K562 (cell line): Measurements from ENCODE around the gene RSU1. TPM values are rescaled to one million over a fixed set of nuclear protein-coding genes. Genes with fewer than 3 reads are reported as not detected.

Experiments
- ATAC-seq: fragments of 200-7000 bp; cut with Tn5 transposase; 3 replicates; pipeline ENCODE4 v1.9.1; 2020; ENCODE audit warnings: moderate library complexity
- BruUV-seq: library from RNA; stranded (reverse); fragments of 400-500 nt; replicated peaks from 2 replicates; lab custom pipeline; 2021; lab: Mats Ljungman, UMichigan
- CTCF ChIA-PET: fragments of 300-600 bp; formaldehyde crosslinking; extraction: SDS; loops from one replicate; lab custom pipeline; 2021; ENCODE audit warnings: low intra/inter-chr PET ratio; lab: Yijun Ruan, JAX
- POLR2A ChIA-PET: fragments of 300-600, 350-650 bp; sonication (Branson Sonifier 250); formaldehyde crosslinking; extraction: SDS; loops from one replicate; lab custom pipeline; 2021; ENCODE audit warnings: antibody characterized with exemption, inconsistent platforms; lab: Yijun Ruan, JAX
- DNase-seq, 4 experiments: peaks; one replicate each; pipeline versions ENCODE4 v3.0.0 to v3.0.0-alpha.2; 2011 to 2018; ENCODE audit warnings: low spot score in 3 of 4, mixed read lengths in 3 of 4; ENCODE audit errors: extremely low read depth in 1 of 4
- FAIRE-seq: peaks from 2 replicates; lab custom pipeline; 2011; peaks lifted over from hg19 to GRCh38; lab: Jason Lieb, UNC
- H2AFZ ChIP-seq: 2 replicates; pipeline ENCODE4 v1.6.0; 2011; ENCODE audit warnings: low read depth, low read length, control low read depth, inconsistent platforms
- H3K27ac ChIP-seq: fragments of 200-600 bp; 3 replicates; pipeline ENCODE4 v1.8.0; 2011; ENCODE audit warnings: low read depth, mild to moderate bottlenecking, control low read depth, inconsistent platforms, low read length, moderate library complexity, mixed read lengths; ENCODE audit errors: extremely low read depth
- H3K27me3 ChIP-seq, 2 experiments: fragments of 300-600 bp in 1 of 2; 2 replicates in 1 of 2; 3 replicates in 1 of 2; pipeline versions ENCODE4 v1.6.0 to v1.8.0; 2011; ENCODE audit warnings: inconsistent platforms in 2 of 2, low read length in 2 of 2, mild to moderate bottlenecking in 1 of 2, mixed read lengths in 1 of 2, moderate library complexity in 1 of 2; ENCODE audit not compliant: control insufficient read depth in 2 of 2, insufficient read depth in 2 of 2
- H3K36me3 ChIP-seq: fragments of 300-600 bp; 3 replicates; pipeline ENCODE4 v1.8.0; 2011; ENCODE audit warnings: mild to moderate bottlenecking, low read length, inconsistent platforms; ENCODE audit not compliant: control insufficient read depth, insufficient read depth
- H3K4me1 ChIP-seq, 2 experiments: fragments of 200-600 bp in 1 of 2; replicated peaks in 1 of 2; 2 replicates in 1 of 2; 3 replicates in 1 of 2; pipeline versions ENCODE4 v1.5.1 to v1.8.0; 2011; ENCODE audit warnings: inconsistent platforms in 2 of 2, low read length in 2 of 2, mild to moderate bottlenecking in 1 of 2, mixed read lengths in 1 of 2, moderate library complexity in 1 of 2; ENCODE audit not compliant: control insufficient read depth in 2 of 2, insufficient read depth in 2 of 2
- H3K4me2 ChIP-seq: 2 replicates; pipeline ENCODE4 v1.6.1; 2011; ENCODE audit warnings: low read length, control low read depth, inconsistent platforms, mixed read lengths; ENCODE audit not compliant: insufficient read depth
- H3K4me3 ChIP-seq: fragments of 200-600 bp; sonication (generic), shearing (Covaris generic); 2 replicates; pipeline ENCODE4 v1.5.1; 2016; ENCODE audit warnings: control low read depth, inconsistent platforms
- H3K79me2 ChIP-seq: fragments of 200-600 bp; 3 replicates; pipeline ENCODE4 v1.8.0; 2011; ENCODE audit warnings: low read length, inconsistent platforms; ENCODE audit not compliant: control insufficient read depth, insufficient read depth
- H3K9ac ChIP-seq, 2 experiments: 2 replicates each; pipeline versions ENCODE4 v1.6.0 to v1.6.1; 2011; ENCODE audit warnings: low read depth in 2 of 2, low read length in 2 of 2, control low read depth in 1 of 2, inconsistent platforms in 1 of 2, mild to moderate bottlenecking in 1 of 2, mixed read lengths in 1 of 2; ENCODE audit not compliant: insufficient read depth in 1 of 2
- H3K9me1 ChIP-seq: one replicate; pipeline ENCODE4 v1.6.0; 2011; ENCODE audit warnings: inconsistent platforms, mild to moderate bottlenecking, low read length, moderate library complexity; ENCODE audit not compliant: control insufficient read depth, insufficient read depth
- H3K9me3 ChIP-seq: replicated peaks from 2 replicates; pipeline ENCODE4 v1.5.1; 2011; ENCODE audit warnings: low read depth, low read length, inconsistent platforms; ENCODE audit not compliant: control insufficient read depth, insufficient read depth
- H4K20me1 ChIP-seq: replicated peaks from 2 replicates; pipeline ENCODE4 v1.6.1; 2011; ENCODE audit warnings: low read length, inconsistent platforms, mixed read lengths; ENCODE audit not compliant: control insufficient read depth, insufficient read depth
- BRCA1 ChIP-seq, 2 experiments: fragments of 450-650 bp in 1 of 2; sonication (generic) in 1 of 2; formaldehyde crosslinking in 1 of 2; IDR thresholded peaks; 2 replicates each; pipeline versions ENCODE4 v1.5.0 to v1.6.1; 2017 to 2020; ENCODE audit warnings: mild to moderate bottlenecking in 1 of 2, missing genetic modification reagents in 1 of 2
- DEAF1 ChIP-seq: fragments of 450-650 bp; formaldehyde crosslinking; IDR thresholded peaks from 2 replicates; pipeline ENCODE4 v1.4.0; 2020; ENCODE audit warnings: mild to moderate bottlenecking, moderate library complexity
- ETV1 ChIP-seq: fragments of 450-650 bp; conservative IDR thresholded peaks from 2 replicates; pipeline ENCODE4 v1.6.1; 2016; ENCODE audit warnings: missing genetic modification characterization, control low read depth, low read depth, missing compliant biosample characterization
- HIVEP1 ChIP-seq: fragments of 250-450 bp; sonication (Bioruptor Pico); IDR thresholded peaks from 2 replicates; pipeline ENCODE4 v1.4.0; 2020; ENCODE audit warnings: mild to moderate bottlenecking
- KDM2B ChIP-seq: fragments of 250-450 bp; sonication (Bioruptor Pico); IDR thresholded peaks from 2 replicates; pipeline ENCODE4 v1.8.0; 2021; ENCODE audit warnings: mild to moderate bottlenecking, moderate library complexity
- LEF1 ChIP-seq: fragments of 450-650 bp; IDR thresholded peaks from 2 replicates; pipeline ENCODE4 v1.6.1; 2016; ENCODE audit warnings: mild to moderate bottlenecking
- SETDB1 ChIP-seq: IDR thresholded peaks from one replicate; pipeline ENCODE4 v1.6.1; 2012; ENCODE audit warnings: low read length, control low read depth, inconsistent platforms
- SMARCA5 ChIP-seq: fragments of 450-650 bp; IDR thresholded peaks from 2 replicates; pipeline ENCODE4 v1.6.1; 2016
- TCF7L2 ChIP-seq: fragments of 150-350 bp; IDR thresholded peaks from 2 replicates; pipeline ENCODE4 v1.6.1; 2016; ENCODE audit warnings: low read depth, mild to moderate bottlenecking, low read length, moderate library complexity
- ZKSCAN8 ChIP-seq: fragments of 200-800 bp; sonication (Bioruptor generic); IDR thresholded peaks from 2 replicates; pipeline ENCODE4 v1.6.1; 2016; ENCODE audit warnings: missing genetic modification characterization, missing compliant biosample characterization
- WGBS: fragments of 100-300 bp; shearing (Covaris generic); methylation state at CpG from one replicate; pipeline ENCODE4 v1.1.6; 2016; ENCODE audit warnings: low coverage, mixed read lengths; ENCODE audit not compliant: insufficient coverage; ENCODE audit errors: missing lambda C conversion rate; 5-methylcytosine and 5-hydroxymethylcytosine counted together
- in situ Hi-C: fragments of 300-500 bp; cut with MboI; formaldehyde crosslinking; loops from 4 replicates; pipeline ENCODE4 v1.15.0; 2018; ENCODE audit warnings: inconsistent platforms, mixed read lengths
- intact Hi-C: fragments of 100-400 bp; cut with micrococcal nuclease; formaldehyde crosslinking; loops from 2 replicates; pipeline ENCODE4 v1.14.2; 2022
- polyA plus RNA-seq, 8 experiments: library from polyadenylated mRNA; depleted of rRNA in 4 of 8; stranded (reverse) in 5 of 8; unstranded in 3 of 8; fragments of >200 nt; fragmentation: Nextera tagmentation in 2 of 8; fragmentation: Illumina TruSeq in 1 of 8; extraction: Ambion mirVana in 2 of 8; extraction: Trizol in 1 of 8; gene quantifications; 2 replicates each; pipeline versions ENCODE4 v1.2.1 to v1.2.3, GENCODE V29; 2011 to 2014; ENCODE audit warnings: inconsistent platforms in 1 of 8, missing spikeins in 1 of 8
- total RNA-seq, 7 experiments: library from RNA; depleted of rRNA in 6 of 7; stranded (reverse); fragments of >200 nt in 6 of 7; fragmentation: Illumina TruSeq in 2 of 7; extraction: Trizol in 2 of 7; gene quantifications; 2 replicates each; pipeline versions ENCODE4 v1.2.1 to v1.2.3, GENCODE V29; 2011 to 2021; ENCODE audit warnings: low replicate concordance in 1 of 7

Gene RSU1
- total and polyA plus RNA-seq, 9 of the 15 experiments (the other 6 are each of a cell fraction or from before 2014, with no cell fraction given), result 18.8 to 67.3 (median 31.5) TPM

GRCh38 chr10:16732376-16732775, 84.8 kb downstream of the RSU1 start:
- no peak for FAIRE-seq
- in situ Hi-C loops, result no loop called here

GRCh38 chr10:16728266-16728665, 89.0 kb downstream of the RSU1 start:
- Histone ChIP-seq H3K4me1 (no peaks in the 10 kb centered on the region; a peak in 1 of 5 replicates), H3K79me2 (no peaks in the 10 kb centered on the region), H3K27ac (no peak overlapping the region), H3K4me3 (no peak overlapping the region), H3K27me3 (no peaks in the 10 kb centered on the region), H3K9me1 (no peaks in the 10 kb centered on the region), H3K4me2 (no peak overlapping the region), H3K36me3 (no peaks in the 10 kb centered on the region), H2AFZ (no peak overlapping the region), H3K9me3 (no peaks in the 10 kb centered on the region), H4K20me1 (no peaks in the 10 kb centered on the region), H3K9ac (no peak overlapping the region)
- BruUV-seq, result no TSS peak
- ATAC-seq, result no peak
- WGBS, result 73% methylated on average over 5 of the region's 5 CpGs
- intact Hi-C loops, result no loop called here
- TF ChIP-seq ZKSCAN8 (CRISPR knock-in tag), result no peak
- no peak for TF ChIP-seq BRCA1 (IDR thresholded peaks at IDR 0.05)
- no peak for TF ChIP-seq BRCA1 (CRISPR knock-in tag; IDR thresholded peaks at IDR 0.05)
- TF ChIP-seq ETV1 (tag), result no peak
- no peak for TF ChIP-seq DEAF1
- TF ChIP-seq LEF1, result no peak
- TF ChIP-seq SMARCA5, result no peak
- no peak for TF ChIP-seq TCF7L2
- CTCF ChIA-PET, result no interaction called here
- no peak for FAIRE-seq
- no peak for DNase-seq
- POLR2A ChIA-PET, result no interaction called here
- in situ Hi-C loops, result no loop called here

More at GRCh38 chr10:16732376-16732775, 84.8 kb downstream of the RSU1 start:
- H3K79me2 ChIP-seq, result no peaks in the 10 kb centered on the region
- ChIA-PET POLR2A (no interaction called here), CTCF (no interaction called here)
- no peaks in the 10 kb centered on the region for H3K27me3 ChIP-seq
- TF ChIP-seq SETDB1 (no peak), HIVEP1 (no peak), KDM2B (no peak)
- no peak overlapping the region for H3K9ac ChIP-seq
- ATAC-seq, result no peak
- H4K20me1 ChIP-seq, result no peaks in the 10 kb centered on the region
- H3K4me2 ChIP-seq, result no peak overlapping the region
- no TSS peak for BruUV-seq
- H3K27ac ChIP-seq, result no peak overlapping the region
- no peak overlapping the region for H3K4me3 ChIP-seq
- no peaks in the 10 kb centered on the region for H3K9me1 ChIP-seq
- no peak for DNase-seq
- no peak overlapping the region for H2AFZ ChIP-seq
- H3K9me3 ChIP-seq, result no peaks in the 10 kb centered on the region
- intact Hi-C loops, result no loop called here
- no peaks in the 10 kb centered on the region; a peak in 1 of 5 replicates for H3K4me1 ChIP-seq
- H3K36me3 ChIP-seq, result no peaks in the 10 kb centered on the region
